Stimulated activated CD4-positive, alpha-beta T cell treated with anti-CD3 and anti-CD28 coated beads, Interleukin-12 subunit alpha, Interleukin-12 subunit beta, amount 100 ng/mL, for 4 hours (primary cell): ENCODE measurements around the gene PITHD1.
"Not testable (repeated sequence)": the region's sequence is repeated elsewhere in the genome, so short reads cannot be mapped to it uniquely, and the experiment has no call there.

Source experiments
- DNase-seq: peaks from one replicate; pipeline ENCODE4 v3.0.0-alpha.2; 2020

PITHD1 gene

GRCh38 chr1:23827717-23828116, 49.5 kb downstream of the PITHD1 start:
- DNase-seq: no peak

- not testable (repeated sequence) for DNase-seq
Measured at GRCh38 chr1:23834156-23834555, 55.9 kb downstream of the PITHD1 start.

- no peak for DNase-seq
Measured at GRCh38 chr1:23836037-23836436, 57.8 kb downstream of the PITHD1 start.
